ENCODE data around the gene RANBP1. TPM values are rescaled to one million over a fixed set of nuclear protein-coding genes. Genes with fewer than 3 reads are reported as not detected.

RANBP1 gene
- total and polyA plus RNA-seq, 7 donors: 32.2 to 161 (median 52.1) TPM

DNA sequence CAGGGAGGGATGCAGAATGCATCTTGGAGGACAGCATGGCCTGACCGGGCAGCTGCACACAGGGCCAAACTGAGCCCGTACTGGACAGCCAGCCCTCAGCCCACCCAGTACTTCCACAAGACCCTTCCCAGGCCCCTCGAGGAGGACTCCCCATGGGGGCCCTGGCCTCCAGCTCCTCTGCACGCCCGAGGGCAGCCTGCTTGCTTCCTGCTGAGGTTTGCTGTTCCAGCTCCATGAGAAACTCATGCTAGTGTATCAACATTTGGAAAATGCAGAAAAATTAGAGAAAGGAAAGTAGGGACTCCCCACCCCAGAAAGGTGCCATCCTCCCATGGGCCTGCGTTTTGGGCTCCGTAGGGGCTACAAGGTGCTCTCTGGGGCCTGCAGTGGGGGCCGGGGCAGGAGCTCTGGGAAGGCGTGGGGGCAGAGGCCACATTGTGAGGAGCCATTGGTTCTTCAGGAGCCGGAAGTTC, 56.3 kb downstream of the RANBP1 start:
- H3K4me1 ChIP-seq: no peaks in the 10 kb centered on the region
- WGBS, 3 donors: 83 to 90% (median 90%) methylated on average over 10 of the region's 10 CpGs
- no peak overlapping the region for H3K4me3 ChIP-seq
- DNase-seq (no peak), ATAC-seq (no peak)
- H3K36me3 ChIP-seq (ENCODE audit: insufficient read depth in 1 of 2, low read depth in 1 of 2): no peaks in the 10 kb centered on the region
- TF ChIP-seq, protein P1, sequence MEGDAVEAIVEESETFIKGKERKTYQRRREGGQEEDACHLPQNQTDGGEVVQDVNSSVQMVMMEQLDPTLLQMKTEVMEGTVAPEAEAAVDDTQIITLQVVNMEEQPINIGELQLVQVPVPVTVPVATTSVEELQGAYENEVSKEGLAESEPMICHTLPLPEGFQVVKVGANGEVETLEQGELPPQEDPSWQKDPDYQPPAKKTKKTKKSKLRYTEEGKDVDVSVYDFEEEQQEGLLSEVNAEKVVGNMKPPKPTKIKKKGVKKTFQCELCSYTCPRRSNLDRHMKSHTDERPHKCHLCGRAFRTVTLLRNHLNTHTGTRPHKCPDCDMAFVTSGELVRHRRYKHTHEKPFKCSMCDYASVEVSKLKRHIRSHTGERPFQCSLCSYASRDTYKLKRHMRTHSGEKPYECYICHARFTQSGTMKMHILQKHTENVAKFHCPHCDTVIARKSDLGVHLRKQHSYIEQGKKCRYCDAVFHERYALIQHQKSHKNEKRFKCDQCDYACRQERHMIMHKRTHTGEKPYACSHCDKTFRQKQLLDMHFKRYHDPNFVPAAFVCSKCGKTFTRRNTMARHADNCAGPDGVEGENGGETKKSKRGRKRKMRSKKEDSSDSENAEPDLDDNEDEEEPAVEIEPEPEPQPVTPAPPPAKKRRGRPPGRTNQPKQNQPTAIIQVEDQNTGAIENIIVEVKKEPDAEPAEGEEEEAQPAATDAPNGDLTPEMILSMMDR (IDR thresholded peaks at IDR 0.05): no peak
- H3K9me3 ChIP-seq: no peaks in the 10 kb centered on the region
- H3K27ac ChIP-seq: no peak overlapping the region
- intact Hi-C loops (cut with DNase I): no loop called here
- H3K27me3 ChIP-seq (ENCODE audit: insufficient read depth in 3 of 3, low read length in 2 of 3): no peaks in the 10 kb centered on the region

DNA sequence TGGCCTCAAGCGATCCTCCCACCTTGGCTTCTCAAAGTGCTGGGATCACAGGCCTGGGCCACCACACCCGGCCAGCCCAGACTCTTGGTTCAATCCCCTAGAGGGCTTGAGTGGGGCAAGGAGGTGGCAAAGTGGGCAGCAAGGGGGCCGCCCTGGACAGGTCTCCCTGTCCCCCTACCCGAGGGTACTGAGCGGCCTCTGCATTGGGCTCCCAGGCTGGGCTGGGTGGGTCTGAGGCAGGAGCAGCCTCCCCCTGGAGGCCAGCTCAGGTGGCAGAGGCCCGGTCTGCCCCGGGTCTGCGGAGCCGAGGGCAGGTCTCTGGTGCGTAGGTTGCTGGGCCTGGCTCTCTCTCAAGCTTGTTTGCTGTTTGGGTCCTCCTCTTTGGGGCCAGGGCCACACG, 57.3 kb downstream of the RANBP1 start:
- Histone ChIP-seq H3K36me3 (ENCODE audit: insufficient read depth in 1 of 2, low read depth in 1 of 2) (no peaks in the 10 kb centered on the region), H3K9me3 (no peaks in the 10 kb centered on the region), H3K27ac (no peak overlapping the region), H3K4me3 (no peak overlapping the region), H3K27me3 (ENCODE audit: insufficient read depth in 3 of 3, low read length in 2 of 3) (no peaks in the 10 kb centered on the region), H3K4me1 (no peaks in the 10 kb centered on the region)
- DNase-seq (no peak), ATAC-seq (no peak)
- TF ChIP-seq, protein P1 (IDR thresholded peaks at IDR 0.05): no peak
- 86 to 90% (median 87%) methylated on average over 11 of the region's 11 CpGs for WGBS, 3 donors
- intact Hi-C loops (cut with DNase I): no loop called here

DNA sequence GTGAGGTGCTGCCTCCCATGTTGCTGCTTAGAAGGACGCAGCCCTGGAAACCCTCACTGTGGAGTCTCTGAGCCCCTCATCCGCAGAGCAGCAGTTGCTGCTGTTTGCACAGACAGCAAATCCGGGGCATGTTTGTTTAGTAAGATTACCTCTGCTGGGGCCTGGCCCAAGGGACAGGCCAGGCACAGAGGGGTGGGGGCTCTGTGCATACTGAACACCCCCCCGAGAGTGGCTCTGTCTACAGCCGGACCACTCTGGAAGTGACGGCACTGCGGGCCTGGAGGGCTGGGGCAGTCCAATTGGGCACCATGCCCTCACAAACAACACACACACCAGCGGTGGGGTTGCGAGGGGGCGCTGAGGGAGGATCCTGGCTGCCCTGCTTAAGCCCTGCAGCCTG, 57.9 kb downstream of the RANBP1 start:
- H3K36me3 ChIP-seq (ENCODE audit: insufficient read depth in 1 of 2, low read depth in 1 of 2): no peaks in the 10 kb centered on the region
- H3K27ac ChIP-seq: no peak overlapping the region
- TF ChIP-seq, protein P1 (IDR thresholded peaks at IDR 0.05): no peak
- no peak for DNase-seq
- WGBS, 3 donors: 75 to 87% (median 81%) methylated on average over 10 of the region's 10 CpGs
- no peaks in the 10 kb centered on the region for H3K4me1 ChIP-seq
- H3K9me3 ChIP-seq: no peaks in the 10 kb centered on the region
- H3K27me3 ChIP-seq (ENCODE audit: insufficient read depth in 3 of 3, low read length in 2 of 3): no peaks in the 10 kb centered on the region
- H3K4me3 ChIP-seq: no peak overlapping the region
- intact Hi-C loops (cut with DNase I): no loop called here
- ATAC-seq: no peak

DNA sequence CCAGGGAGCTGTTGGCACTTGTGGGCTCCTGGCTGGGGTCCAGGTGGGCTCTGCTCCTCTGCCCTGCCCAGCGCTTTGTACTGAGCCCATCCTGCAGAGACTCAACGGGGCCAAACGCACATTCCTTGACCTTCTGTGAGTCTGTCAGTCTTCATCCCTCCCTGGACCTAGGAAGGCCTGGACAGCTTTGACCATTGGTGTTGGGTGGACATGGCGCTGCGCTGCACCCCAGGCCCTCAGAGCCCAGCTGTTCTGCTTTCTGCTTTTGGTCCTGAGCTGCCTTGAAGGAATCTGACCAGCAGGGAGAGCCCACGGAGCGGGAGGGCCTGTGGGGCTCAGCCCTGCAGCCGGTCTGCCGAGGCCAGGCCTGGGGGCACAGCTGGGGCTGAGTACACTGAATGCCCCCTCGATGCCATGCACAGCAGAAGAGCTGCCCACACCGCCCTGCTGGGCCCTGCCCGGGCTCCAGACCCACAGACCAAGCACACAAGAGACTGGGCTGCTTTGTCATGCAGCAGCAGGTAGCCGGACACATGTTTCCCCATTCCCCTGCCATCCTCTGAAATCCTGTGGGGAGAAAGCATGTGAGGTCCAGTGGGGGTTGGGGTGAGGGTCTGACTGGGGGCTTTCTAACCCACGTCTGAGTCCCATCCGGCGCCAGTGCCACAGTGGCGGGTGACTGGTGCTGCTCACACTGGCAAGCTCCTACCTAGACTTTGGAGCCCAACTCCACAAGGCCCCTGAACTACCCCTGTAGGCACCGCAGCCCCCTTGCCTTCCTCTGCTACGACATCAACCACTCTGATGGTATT, 59.1 kb downstream of the RANBP1 start:
- H3K27ac ChIP-seq: no peak overlapping the region
- DNase-seq: no peak
- no peak for ATAC-seq
- no peak overlapping the region for H3K4me3 ChIP-seq
- TF ChIP-seq, protein P1 (IDR thresholded peaks at IDR 0.05): no peak
- no peaks in the 10 kb centered on the region for H3K4me1 ChIP-seq
- H3K36me3 ChIP-seq (ENCODE audit: insufficient read depth in 1 of 2, low read depth in 1 of 2): no peaks in the 10 kb centered on the region
- no peaks in the 10 kb centered on the region for H3K27me3 ChIP-seq (ENCODE audit: insufficient read depth in 3 of 3, low read length in 2 of 3)
- H3K9me3 ChIP-seq: no peaks in the 10 kb centered on the region
- WGBS, 3 donors: 77 to 80% (median 77%) methylated on average over 19 of the region's 19 CpGs
- intact Hi-C loops (cut with DNase I): no loop called here

DNA sequence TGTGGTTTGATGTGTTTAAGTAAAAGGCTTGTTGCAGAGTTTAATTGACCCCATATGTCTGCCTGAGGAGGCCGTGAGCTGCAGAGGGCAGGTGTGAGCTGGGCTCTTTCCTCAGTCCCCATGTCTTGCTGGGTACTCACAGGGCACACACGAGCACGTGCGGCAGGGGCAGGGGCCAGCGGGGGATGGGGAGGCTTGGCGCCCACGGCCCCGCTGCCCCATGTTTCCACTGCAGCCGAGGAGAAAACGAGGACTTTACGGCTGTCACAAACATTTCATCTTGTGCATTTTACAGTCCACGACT, 59.6 kb downstream of the RANBP1 start:
- no peaks in the 10 kb centered on the region for H3K36me3 ChIP-seq (ENCODE audit: insufficient read depth in 1 of 2, low read depth in 1 of 2)
- TF ChIP-seq, protein P1 (IDR thresholded peaks at IDR 0.05): no peak
- no peak overlapping the region for H3K4me3 ChIP-seq
- ATAC-seq: no peak
- intact Hi-C loops (cut with DNase I): no loop called here
- no peak for DNase-seq
- H3K27me3 ChIP-seq (ENCODE audit: insufficient read depth in 3 of 3, low read length in 2 of 3): no peaks in the 10 kb centered on the region
- H3K27ac ChIP-seq: no peak overlapping the region
- no peaks in the 10 kb centered on the region for H3K9me3 ChIP-seq
- WGBS, 3 donors: 58 to 68% (median 60%) methylated on average over 12 of the region's 12 CpGs
- no peaks in the 10 kb centered on the region for H3K4me1 ChIP-seq

All from psoas muscle (tissue), 8 donors.